Thyroid gland (tissue), 4 donors: Measurements from ENCODE around the gene ADAMTS1. TPM values are rescaled to one million over a fixed set of nuclear protein-coding genes. Genes with fewer than 3 reads are reported as not detected.

Experiments
- DNase-seq, 2 donors: peaks; one replicate each; pipeline ENCODE4 v3.0.0-alpha.2; 2019
- H3K27ac ChIP-seq, 3 donors: fragments of 200-600 bp; sonication (generic); 1 replicate in 2 of 3; 2 replicates in 1 of 3; pipeline ENCODE4 v1.5.1; 2016 to 2019; ENCODE audit warnings: mild to moderate bottlenecking in 1 of 3, moderate library complexity in 1 of 3
- H3K27me3 ChIP-seq: fragments of 200-600 bp; sonication (generic); one replicate; pipeline ENCODE4 v1.5.1; 2019
- H3K36me3 ChIP-seq, 2 donors: fragments of 200-600 bp; sonication (generic); one replicate each; pipeline ENCODE4 v1.5.1; 2016 to 2019
- H3K4me1 ChIP-seq, 2 donors: fragments of 200-600 bp; sonication (generic); one replicate each; pipeline ENCODE4 v1.5.1; 2017 to 2019
- H3K4me3 ChIP-seq, 3 donors: fragments of 200-600 bp; sonication (generic); replicated peaks in 1 of 3; 1 replicate in 2 of 3; 2 replicates in 1 of 3; pipeline ENCODE4 v1.5.1; 2016; ENCODE audit warnings: mild to moderate bottlenecking in 1 of 3
- H3K9me3 ChIP-seq: fragments of 200-600 bp; sonication (generic); one replicate; pipeline ENCODE4 v1.5.1; 2017
- POLR2A ChIP-seq, 2 donors: fragments of 450-650 bp; IDR thresholded peaks; one replicate each; pipeline ENCODE4 v1.6.1; 2017; ENCODE audit warnings: antibody characterized with exemption in 2 of 2, mild to moderate bottlenecking in 2 of 2, moderate library complexity in 1 of 2
- WGBS, 2 donors: methylation state at CpG; one replicate each; pipeline ENCODE4 v1.1.5; 2017; 5-methylcytosine and 5-hydroxymethylcytosine counted together
- intact Hi-C: fragments of 100-400 bp; cut with DNase I; formaldehyde crosslinking; loops from one replicate; pipeline ENCODE4 v1.15.1; 2023
- total RNA-seq, 4 donors: library from RNA; depleted of rRNA; stranded (reverse); fragments of >200 nt; gene quantifications; one replicate each; pipeline ENCODE4 v1.2.3, GENCODE V29; 2016
- TF ChIP-seq, protein P1 (sequence below), 6 experiments: fragments of 200-600 bp in 3 of 6; fragments of 450-650 bp in 3 of 6; sonication (generic) in 3 of 6; IDR thresholded peaks; one replicate each; pipeline ENCODE4 v1.5.1; 2016 to 2019; ENCODE audit warnings: antibody characterized with exemption in 6 of 6, mild to moderate bottlenecking in 2 of 6, inconsistent platforms in 1 of 6, moderate library complexity in 1 of 6

Gene ADAMTS1
- total RNA-seq, 4 donors from 2014 or later = 43.4 to 86.5 (median 56.3) TPM

GRCh38 chr21:26835714-26836265 lies 9.4 kb downstream of the ADAMTS1 start:
- WGBS, 2 donors = 44 to 80% methylated on average over 2 of the region's 2 CpGs
- no peak for DNase-seq
- no peaks in the 10 kb centered on the region for H3K27me3 ChIP-seq
- H3K4me3 ChIP-seq = no peak overlapping the region
- intact Hi-C loops = no loop called here
- H3K4me1 ChIP-seq = no peaks in the 10 kb centered on the region
- no peaks in the 10 kb centered on the region for H3K9me3 ChIP-seq
- no peak for TF ChIP-seq POLR2A (IDR thresholded peaks at IDR 0.05)
- TF ChIP-seq, protein P1, sequence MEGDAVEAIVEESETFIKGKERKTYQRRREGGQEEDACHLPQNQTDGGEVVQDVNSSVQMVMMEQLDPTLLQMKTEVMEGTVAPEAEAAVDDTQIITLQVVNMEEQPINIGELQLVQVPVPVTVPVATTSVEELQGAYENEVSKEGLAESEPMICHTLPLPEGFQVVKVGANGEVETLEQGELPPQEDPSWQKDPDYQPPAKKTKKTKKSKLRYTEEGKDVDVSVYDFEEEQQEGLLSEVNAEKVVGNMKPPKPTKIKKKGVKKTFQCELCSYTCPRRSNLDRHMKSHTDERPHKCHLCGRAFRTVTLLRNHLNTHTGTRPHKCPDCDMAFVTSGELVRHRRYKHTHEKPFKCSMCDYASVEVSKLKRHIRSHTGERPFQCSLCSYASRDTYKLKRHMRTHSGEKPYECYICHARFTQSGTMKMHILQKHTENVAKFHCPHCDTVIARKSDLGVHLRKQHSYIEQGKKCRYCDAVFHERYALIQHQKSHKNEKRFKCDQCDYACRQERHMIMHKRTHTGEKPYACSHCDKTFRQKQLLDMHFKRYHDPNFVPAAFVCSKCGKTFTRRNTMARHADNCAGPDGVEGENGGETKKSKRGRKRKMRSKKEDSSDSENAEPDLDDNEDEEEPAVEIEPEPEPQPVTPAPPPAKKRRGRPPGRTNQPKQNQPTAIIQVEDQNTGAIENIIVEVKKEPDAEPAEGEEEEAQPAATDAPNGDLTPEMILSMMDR (IDR thresholded peaks at IDR 0.05) = no peak
- peaks cover 33 to 34% of the 10 kb centered on the region in 2 donors for H3K36me3 ChIP-seq
- H3K27ac ChIP-seq = no peak overlapping the region

- H3K27me3 ChIP-seq = no peaks in the 10 kb centered on the region
- WGBS, 2 donors = 84 to 90% methylated on average over 7 of the region's 7 CpGs
- no peak overlapping the region for H3K4me3 ChIP-seq
- DNase-seq = no peak
- TF ChIP-seq POLR2A (IDR thresholded peaks at IDR 0.05) = no peak
- TF ChIP-seq, protein P1 (IDR thresholded peaks at IDR 0.05) = no peak
- H3K27ac ChIP-seq = no peak overlapping the region
- peaks cover 30 to 32% of the 10 kb centered on the region in 2 donors for H3K36me3 ChIP-seq
- no peaks in the 10 kb centered on the region for H3K4me1 ChIP-seq
- intact Hi-C loops = no loop called here
- H3K9me3 ChIP-seq = no peaks in the 10 kb centered on the region
Observed at GRCh38 chr21:26835027-26835713, 10.0 kb downstream of the ADAMTS1 start.

DNA sequence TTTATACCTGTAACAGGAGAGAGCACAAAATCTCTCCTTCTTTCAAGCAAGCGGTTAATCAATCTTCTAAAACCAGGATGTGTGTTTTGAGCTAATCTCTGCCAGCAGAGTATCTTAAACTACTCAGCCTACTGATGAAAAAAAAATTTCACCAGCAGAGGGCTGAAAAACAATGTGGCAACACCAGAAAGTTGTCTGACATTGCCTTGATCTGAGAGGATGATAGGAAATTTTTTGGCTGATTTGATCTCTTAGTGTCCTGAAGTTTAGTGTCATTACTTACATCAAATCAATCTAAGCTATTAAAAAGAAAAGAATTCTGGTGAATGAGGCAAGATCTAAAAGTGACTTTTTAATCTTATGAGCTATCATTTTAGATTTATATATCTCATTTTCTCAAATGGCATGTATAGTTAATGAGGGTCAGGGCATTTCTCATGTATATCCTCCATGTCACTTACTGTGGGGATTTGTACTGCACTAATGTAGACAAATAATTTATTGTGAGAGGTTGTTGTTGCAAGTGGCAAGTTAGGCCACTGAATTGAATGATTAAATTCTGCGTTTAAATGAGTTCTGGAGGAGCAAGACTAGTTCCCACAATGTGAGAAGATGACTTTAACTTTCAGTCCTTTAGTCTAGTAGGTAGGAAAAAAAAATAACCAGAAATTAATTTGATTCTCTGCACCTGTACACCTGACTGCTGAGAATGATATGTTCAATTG lies 10.9 kb downstream of the ADAMTS1 start:
- WGBS, 2 donors = 89 to 92% methylated on average over 2 of the region's 2 CpGs
- DNase-seq = no peak
- Histone ChIP-seq H3K9me3 (no peaks in the 10 kb centered on the region), H3K4me3 (no peak overlapping the region), H3K4me1 (no peaks in the 10 kb centered on the region), H3K27ac (no peak overlapping the region), H3K27me3 (no peaks in the 10 kb centered on the region), H3K36me3 (peaks cover 22 to 24% of the 10 kb centered on the region in 2 donors)
- intact Hi-C loops = no loop called here
- TF ChIP-seq, protein P1 (IDR thresholded peaks at IDR 0.05) = peak in 2 of 6 experiments; percentile 16 to 23
- no peak for TF ChIP-seq POLR2A (IDR thresholded peaks at IDR 0.05)

DNA sequence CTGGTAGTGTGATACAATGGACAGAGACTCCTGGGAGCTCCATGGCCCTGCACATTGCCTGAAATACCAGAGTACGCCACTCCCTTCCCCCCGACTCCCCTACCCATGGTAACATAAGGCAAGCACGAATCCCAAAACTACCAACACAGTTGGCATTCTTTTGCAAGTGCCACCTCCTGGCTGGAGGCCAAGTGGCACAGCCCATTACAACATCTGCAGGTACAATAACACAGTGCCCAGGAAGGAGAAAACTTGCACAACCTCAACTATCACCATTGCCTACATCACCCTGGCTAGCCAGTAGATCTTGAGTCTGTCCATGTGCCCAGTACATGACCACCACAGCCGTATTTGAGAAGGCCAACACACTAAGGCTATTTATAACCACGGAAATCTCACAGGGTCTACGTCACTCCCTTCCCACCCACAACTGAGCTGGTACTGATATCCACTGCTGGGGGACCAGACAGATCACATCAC lies 11.7 kb downstream of the ADAMTS1 start:
- no peak overlapping the region for H3K4me3 ChIP-seq
- 85 to 88% methylated on average over 6 of the region's 6 CpGs for WGBS, 2 donors
- no peak overlapping the region for H3K27ac ChIP-seq
- no peaks in the 10 kb centered on the region for H3K27me3 ChIP-seq
- H3K36me3 ChIP-seq = peaks cover 13 to 15% of the 10 kb centered on the region in 2 donors
- TF ChIP-seq, protein P1 (IDR thresholded peaks at IDR 0.05) = no peak
- no peak for TF ChIP-seq POLR2A (IDR thresholded peaks at IDR 0.05)
- peak; percentile 13 to 30 for DNase-seq
- no peaks in the 10 kb centered on the region for H3K9me3 ChIP-seq
- no peaks in the 10 kb centered on the region for H3K4me1 ChIP-seq
- intact Hi-C loops = no loop called here
